NCI-H524 treated with DMSO at 0.1 percent for 48 hours (cell line): ENCODE results near the gene KIF15.

Experiments used
- DNase-seq: peaks from one replicate; lab custom pipeline; 2025; lab: John Stamatoyannopoulos, UW

The KIF15 gene

DNA sequence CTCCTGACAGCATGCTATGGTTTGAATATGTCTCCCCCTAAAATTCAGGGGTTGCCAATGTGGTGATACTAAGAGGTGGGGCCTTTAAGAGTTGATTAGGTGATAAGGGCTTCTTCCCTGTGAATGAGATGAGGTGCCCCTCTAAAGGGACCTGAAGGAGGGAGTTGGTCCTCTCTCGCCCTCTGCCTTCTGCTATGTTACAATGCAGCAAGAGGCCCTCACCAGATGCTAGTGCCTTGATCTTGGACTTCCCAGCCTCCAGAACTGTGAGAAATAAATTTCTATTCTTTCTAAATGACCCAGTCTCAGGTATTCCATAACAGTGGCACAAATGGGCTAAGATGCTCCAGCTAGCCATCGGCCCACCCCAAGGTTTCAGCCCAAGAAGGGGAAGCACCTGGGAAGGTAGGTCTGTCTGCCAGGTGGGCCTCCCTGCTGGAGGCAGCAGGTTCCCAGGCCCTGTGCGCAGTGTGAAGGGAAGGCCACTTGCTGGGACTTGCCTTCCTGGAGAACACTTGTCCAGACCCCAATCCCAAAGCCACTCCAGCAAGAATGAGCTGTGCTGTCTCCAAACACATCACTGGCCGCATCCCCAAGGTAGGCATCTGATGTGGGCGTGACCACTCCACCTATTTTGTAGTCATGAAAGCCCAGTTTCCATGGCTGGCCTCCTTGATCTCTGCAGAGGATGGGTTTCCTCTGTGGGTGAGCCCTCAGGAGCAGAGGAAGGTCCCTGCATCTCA lies 121.8 kb downstream of the KIF15 start:
- DNase-seq, result no peak

GRCh38 chr3:44883999-44884431 lies 122.4 kb downstream of the KIF15 start:
- no peak for DNase-seq

DNA sequence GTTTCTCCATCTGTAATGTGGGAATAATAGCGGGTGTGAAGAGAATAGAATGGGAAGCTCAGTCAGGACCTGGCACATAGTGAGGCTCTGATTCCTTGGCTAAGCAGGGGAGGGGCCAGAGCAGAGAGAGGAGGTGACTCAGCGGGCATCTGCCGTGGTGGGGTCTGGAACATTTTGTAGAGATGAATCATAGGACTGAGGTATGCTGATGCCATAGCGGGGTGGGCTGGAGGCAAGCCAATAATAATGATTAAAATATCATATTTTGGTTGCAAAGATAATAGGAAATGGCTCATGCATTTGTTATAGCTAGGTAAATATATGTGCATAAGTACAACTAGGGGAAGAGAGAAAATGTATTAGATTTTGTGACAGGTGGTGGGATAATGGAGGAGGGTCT lies 124.0 kb downstream of the KIF15 start:
- DNase-seq, result no peak

GRCh38 chr3:44886561-44886960 lies 125.0 kb downstream of the KIF15 start:
- DNase-seq, result no peak

DNA sequence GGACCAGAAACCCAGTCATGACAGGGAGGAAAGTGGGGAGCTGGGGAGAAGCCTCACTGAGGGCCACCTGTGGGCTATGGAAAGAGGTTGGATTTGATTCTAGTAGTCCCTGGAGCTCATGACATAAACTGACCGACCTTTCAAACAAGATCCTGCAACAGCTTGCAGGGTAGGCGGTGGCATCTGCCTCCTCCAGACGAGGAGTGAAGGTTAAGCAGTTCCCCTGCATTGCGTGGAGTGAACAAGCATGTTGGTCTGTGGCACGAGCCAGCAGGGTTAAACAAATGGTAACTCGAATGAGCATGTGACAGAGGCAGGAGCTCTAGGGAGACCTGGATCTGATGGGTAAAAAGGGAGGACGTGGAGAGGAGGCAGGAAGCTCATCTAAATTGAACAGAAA lies 125.5 kb downstream of the KIF15 start:
- no peak for DNase-seq

DNA sequence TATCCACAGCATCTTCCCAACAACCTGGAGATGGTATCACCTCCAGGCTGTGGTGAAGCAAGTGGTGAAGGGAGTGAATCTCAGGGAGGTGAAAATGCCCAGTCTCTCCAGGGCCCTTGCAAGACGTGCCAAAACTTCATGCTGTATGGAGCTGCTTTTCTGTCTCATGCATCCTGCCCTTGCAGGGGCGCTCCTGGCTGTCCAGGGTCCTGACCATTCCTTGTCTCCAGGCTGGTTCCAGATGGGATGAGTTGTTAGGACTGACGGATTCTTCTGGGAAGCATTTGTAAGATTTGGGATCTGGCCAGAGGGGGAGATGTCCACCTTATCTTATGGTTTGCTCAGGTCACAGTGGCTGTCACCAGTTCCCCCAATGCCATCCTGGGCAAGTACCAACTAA lies 128.7 kb downstream of the KIF15 start:
- DNase-seq, result no peak

DNA sequence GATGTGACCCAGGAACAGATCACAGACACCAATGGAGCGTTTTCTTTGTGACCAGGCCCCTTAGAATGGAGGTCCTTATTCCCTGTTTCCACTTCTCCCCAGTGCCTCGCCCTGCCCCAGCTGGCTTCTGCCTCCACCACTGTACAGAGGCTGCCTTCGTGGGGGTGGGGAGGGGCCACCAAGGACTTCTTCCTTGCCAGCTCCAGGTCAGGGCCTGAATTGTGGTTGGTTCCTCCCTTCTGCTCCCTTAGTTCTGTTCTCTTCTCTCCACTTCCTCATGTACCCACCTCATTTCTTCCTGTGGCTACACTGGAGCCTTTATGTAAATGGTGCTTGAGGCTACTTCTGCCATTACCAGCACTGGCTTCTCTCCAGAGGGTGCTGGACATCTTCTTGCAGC lies 129.3 kb downstream of the KIF15 start:
- DNase-seq, result no peak

DNA sequence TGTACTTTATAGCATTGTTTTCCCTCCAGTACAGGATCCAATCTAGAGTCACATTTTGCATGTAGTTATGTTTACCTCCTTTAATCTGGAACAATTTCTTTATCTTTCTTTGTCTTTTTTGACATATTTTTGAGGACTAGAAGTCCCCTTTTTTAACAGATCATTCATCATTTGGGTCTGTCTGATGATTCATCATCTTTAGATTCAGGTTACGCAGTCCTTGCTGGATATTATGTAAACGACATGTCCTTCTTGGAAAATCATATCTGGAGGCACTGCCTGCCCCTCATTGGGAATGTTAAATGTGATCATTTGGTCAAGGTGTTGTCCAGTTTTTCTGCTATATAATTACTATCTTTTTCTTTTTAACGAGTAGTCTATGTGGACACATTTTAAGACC lies 131.1 kb downstream of the KIF15 start:
- no peak for DNase-seq

DNA sequence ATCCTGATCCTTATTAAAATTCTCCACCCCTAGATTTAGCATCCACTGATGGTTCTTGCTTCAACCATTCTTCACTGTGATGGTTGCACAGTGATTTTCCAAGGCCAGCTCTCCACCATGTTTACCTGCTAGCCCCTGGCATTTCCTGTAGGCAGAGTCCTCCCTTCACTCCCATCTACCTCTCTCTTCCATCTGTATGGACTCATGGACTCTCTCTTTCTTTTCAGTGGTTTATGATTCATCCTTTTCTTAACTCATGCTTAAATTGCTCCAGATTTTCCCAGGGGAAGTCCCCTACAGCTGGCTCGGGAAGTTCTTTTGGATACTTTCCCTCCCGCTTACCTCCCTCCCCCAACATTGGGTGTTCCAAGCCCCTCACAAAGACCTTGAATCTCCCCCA lies 131.5 kb downstream of the KIF15 start:
- no peak for DNase-seq

- DNase-seq, result no peak
Observed at GRCh38 chr3:44894485-44894884, 132.9 kb downstream of the KIF15 start.

GRCh38 chr3:44896440-44896839 lies 134.8 kb downstream of the KIF15 start:
- no peak for DNase-seq

DNA sequence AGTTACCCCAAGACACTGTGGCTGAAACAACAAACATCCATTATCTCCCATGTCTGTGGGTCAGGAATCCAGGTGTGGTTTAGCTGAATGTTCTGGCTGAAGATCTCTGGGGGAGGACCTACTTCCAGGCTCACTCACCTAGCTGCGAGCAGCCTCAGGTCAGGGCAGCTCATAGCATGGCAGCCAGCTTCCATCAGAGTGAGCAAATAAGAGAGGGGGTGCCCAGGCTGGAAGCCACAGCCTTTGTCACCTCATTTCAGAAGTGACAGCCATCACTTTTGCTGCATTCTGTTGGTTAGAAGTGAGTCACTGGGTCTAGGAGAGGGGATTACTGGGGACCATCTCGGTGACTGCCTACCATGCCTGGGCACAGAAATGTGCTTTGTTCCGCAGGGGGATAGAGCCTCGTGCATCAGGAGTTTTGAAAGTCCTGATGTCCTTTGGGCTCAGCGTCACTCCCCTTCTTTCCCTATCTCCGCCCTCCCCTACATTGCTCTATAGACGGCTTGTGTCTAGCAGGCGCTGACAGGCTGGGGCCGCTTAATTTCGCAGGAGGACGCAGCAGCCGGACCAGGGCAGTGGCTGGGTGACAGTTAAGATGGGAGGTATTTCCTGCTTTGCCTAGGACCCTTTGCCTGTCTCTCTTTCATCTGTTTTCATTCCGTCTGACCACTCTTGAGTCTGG lies 138.2 kb downstream of the KIF15 start:
- no peak for DNase-seq

DNA sequence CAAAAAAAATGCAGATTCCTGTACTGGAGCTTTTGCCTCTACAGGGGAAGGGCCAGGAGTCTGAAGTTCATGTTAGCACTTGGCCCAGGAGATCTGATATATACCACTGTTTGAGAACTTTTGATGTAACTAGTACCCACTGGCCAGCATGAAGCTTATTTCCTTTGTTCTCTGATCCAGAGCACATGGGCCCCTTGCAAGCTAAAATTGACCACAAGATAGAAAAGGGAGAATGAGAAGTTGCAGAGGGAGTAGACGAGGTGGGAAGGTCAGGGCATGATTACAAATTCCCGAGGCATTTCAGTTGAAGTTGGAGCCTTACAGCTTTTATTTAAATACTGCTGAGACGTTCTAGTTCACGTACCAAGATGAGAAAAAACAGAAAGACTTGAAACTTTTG lies 141.0 kb downstream of the KIF15 start:
- no peak for DNase-seq
